ENCODE data around the gene EFCAB9.

Gene EFCAB9

GRCh38 chr5:172209714-172210113 lies 15.7 kb downstream of the EFCAB9 start:
- no peaks in the 10 kb centered on the region for H3K27me3 ChIP-seq (ENCODE audit: insufficient read depth, low read length)
- no peak overlapping the region for H3K27ac ChIP-seq (ENCODE audit: low read depth, low read length, poor library complexity, severe bottlenecking)
- no peak overlapping the region for H3K9ac ChIP-seq (ENCODE audit: low read length)
- no peaks in the 10 kb centered on the region for H4K20me1 ChIP-seq (ENCODE audit: insufficient read depth, low read length)
- TF ChIP-seq, protein P1, sequence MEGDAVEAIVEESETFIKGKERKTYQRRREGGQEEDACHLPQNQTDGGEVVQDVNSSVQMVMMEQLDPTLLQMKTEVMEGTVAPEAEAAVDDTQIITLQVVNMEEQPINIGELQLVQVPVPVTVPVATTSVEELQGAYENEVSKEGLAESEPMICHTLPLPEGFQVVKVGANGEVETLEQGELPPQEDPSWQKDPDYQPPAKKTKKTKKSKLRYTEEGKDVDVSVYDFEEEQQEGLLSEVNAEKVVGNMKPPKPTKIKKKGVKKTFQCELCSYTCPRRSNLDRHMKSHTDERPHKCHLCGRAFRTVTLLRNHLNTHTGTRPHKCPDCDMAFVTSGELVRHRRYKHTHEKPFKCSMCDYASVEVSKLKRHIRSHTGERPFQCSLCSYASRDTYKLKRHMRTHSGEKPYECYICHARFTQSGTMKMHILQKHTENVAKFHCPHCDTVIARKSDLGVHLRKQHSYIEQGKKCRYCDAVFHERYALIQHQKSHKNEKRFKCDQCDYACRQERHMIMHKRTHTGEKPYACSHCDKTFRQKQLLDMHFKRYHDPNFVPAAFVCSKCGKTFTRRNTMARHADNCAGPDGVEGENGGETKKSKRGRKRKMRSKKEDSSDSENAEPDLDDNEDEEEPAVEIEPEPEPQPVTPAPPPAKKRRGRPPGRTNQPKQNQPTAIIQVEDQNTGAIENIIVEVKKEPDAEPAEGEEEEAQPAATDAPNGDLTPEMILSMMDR (IDR thresholded peaks at IDR 0.05; ENCODE audit: low read length): no peak
- TF ChIP-seq EZH2 (IDR thresholded peaks at IDR 0.05; ENCODE audit: borderline replicate concordance, low read length): no peak
- no peak overlapping the region for H2AFZ ChIP-seq (ENCODE audit: low read length)
- no peak overlapping the region for H3K4me3 ChIP-seq (ENCODE audit: low read depth, low read length, poor library complexity, severe bottlenecking)
- peaks cover 31% of the 10 kb centered on the region; the same call in 1 of the 2 replicates for H3K36me3 ChIP-seq (ENCODE audit: insufficient read depth, low read length)
- no peaks in the 10 kb centered on the region for H3K9me2 ChIP-seq (ENCODE audit: low read depth, low read length)
- no peak overlapping the region for H3K4me2 ChIP-seq (ENCODE audit: low read length)
- H3K9me3 ChIP-seq (ENCODE audit: low read length): no peaks in the 10 kb centered on the region
- no peaks in the 10 kb centered on the region for H3F3A ChIP-seq (ENCODE audit: insufficient read depth, low read length)
- H3K4me1 ChIP-seq (ENCODE audit: insufficient read depth, low read length, severe bottlenecking): no peaks in the 10 kb centered on the region
- no peaks in the 10 kb centered on the region for H3K79me2 ChIP-seq (ENCODE audit: insufficient read depth, low read length)

DNA sequence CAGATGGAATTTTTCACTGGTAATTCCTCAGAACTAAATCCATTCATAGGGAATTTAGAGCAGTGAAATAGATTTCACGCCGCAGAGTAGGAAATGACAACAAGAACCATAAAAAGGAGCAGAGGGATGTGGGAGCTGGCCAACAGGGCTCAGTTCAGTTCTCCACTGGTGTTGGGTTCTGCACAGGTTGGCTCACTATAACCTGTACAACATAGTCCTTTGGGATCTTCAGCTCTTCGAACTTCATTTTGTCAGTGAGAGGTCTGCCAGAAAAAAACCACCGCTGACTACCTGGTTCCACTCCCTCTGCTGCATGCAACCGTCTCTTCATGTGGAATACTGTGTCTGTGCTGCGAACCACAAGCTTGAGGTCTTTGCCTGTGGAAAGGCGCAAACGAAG lies 17.7 kb downstream of the EFCAB9 start:
- TF ChIP-seq EZH2 (IDR thresholded peaks at IDR 0.05; ENCODE audit: borderline replicate concordance, low read length): no peak
- TF ChIP-seq, protein P1 (IDR thresholded peaks at IDR 0.05; ENCODE audit: low read length): no peak
- H3K36me3 ChIP-seq (ENCODE audit: insufficient read depth, low read length): peaks cover 40% of the 10 kb centered on the region; the same call in 1 of the 2 replicates
- H3K4me2 ChIP-seq (ENCODE audit: low read length): no peak overlapping the region
- H3K27ac ChIP-seq (ENCODE audit: low read depth, low read length, poor library complexity, severe bottlenecking): no peak overlapping the region
- no peaks in the 10 kb centered on the region for H3K27me3 ChIP-seq (ENCODE audit: insufficient read depth, low read length)
- no peaks in the 10 kb centered on the region for H3K79me2 ChIP-seq (ENCODE audit: insufficient read depth, low read length)
- H3K9ac ChIP-seq (ENCODE audit: low read length): no peak overlapping the region
- H3K9me3 ChIP-seq (ENCODE audit: low read length): no peaks in the 10 kb centered on the region
- H2AFZ ChIP-seq (ENCODE audit: low read length): no peak overlapping the region
- no peaks in the 10 kb centered on the region for H3K9me2 ChIP-seq (ENCODE audit: low read depth, low read length)
- no peaks in the 10 kb centered on the region for H4K20me1 ChIP-seq (ENCODE audit: insufficient read depth, low read length)
- no peak overlapping the region for H3K4me3 ChIP-seq (ENCODE audit: low read depth, low read length, poor library complexity, severe bottlenecking)
- H3F3A ChIP-seq (ENCODE audit: insufficient read depth, low read length): no peaks in the 10 kb centered on the region
- H3K4me1 ChIP-seq (ENCODE audit: insufficient read depth, low read length, severe bottlenecking): no peaks in the 10 kb centered on the region

- no peaks in the 10 kb centered on the region for H3F3A ChIP-seq (ENCODE audit: insufficient read depth, low read length)
- H3K9me3 ChIP-seq (ENCODE audit: low read length): no peaks in the 10 kb centered on the region
- H3K9ac ChIP-seq (ENCODE audit: low read length): no peak overlapping the region
- no peak overlapping the region for H3K27ac ChIP-seq (ENCODE audit: low read depth, low read length, poor library complexity, severe bottlenecking)
- peaks cover 47% of the 10 kb centered on the region for H3K36me3 ChIP-seq (ENCODE audit: insufficient read depth, low read length)
- no peaks in the 10 kb centered on the region for H3K27me3 ChIP-seq (ENCODE audit: insufficient read depth, low read length)
- H3K4me3 ChIP-seq (ENCODE audit: low read depth, low read length, poor library complexity, severe bottlenecking): no peak overlapping the region
- no peaks in the 10 kb centered on the region for H4K20me1 ChIP-seq (ENCODE audit: insufficient read depth, low read length)
- TF ChIP-seq EZH2 (IDR thresholded peaks at IDR 0.05; ENCODE audit: borderline replicate concordance, low read length): no peak
- TF ChIP-seq, protein P1 (IDR thresholded peaks at IDR 0.05; ENCODE audit: low read length): no peak
- H3K9me2 ChIP-seq (ENCODE audit: low read depth, low read length): no peaks in the 10 kb centered on the region
- no peaks in the 10 kb centered on the region for H3K4me1 ChIP-seq (ENCODE audit: insufficient read depth, low read length, severe bottlenecking)
- no peak overlapping the region for H3K4me2 ChIP-seq (ENCODE audit: low read length)
- no peak overlapping the region for H2AFZ ChIP-seq (ENCODE audit: low read length)
- H3K79me2 ChIP-seq (ENCODE audit: insufficient read depth, low read length): peaks cover 4% of the 10 kb centered on the region; the same call in 1 of the 2 replicates
Observed at GRCh38 chr5:172213126-172213525, 19.2 kb downstream of the EFCAB9 start.

Measured in OCI-LY1 (cell line).